Transverse colon (tissue), 4 donors: ENCODE measurements around the gene NADK. TPM values are rescaled to one million over a fixed set of nuclear protein-coding genes. Genes with fewer than 3 reads are reported as not detected.

ENCODE experiments used
- DNase-seq: peaks from one replicate; pipeline ENCODE4 v3.0.0-alpha.2; 2019
- H3K27ac ChIP-seq, 4 donors: fragments of 200-600 bp; sonication (generic); 2 replicates each; pipeline ENCODE4 v1.5.1; 2016 to 2018; ENCODE audit warnings: inconsistent platforms in 4 of 4
- H3K27me3 ChIP-seq: fragments of 200-600 bp; sonication (generic); 2 replicates; pipeline ENCODE4 v1.5.1; 2017; ENCODE audit warnings: inconsistent platforms
- H3K36me3 ChIP-seq, 4 donors: fragments of 200-600 bp; sonication (generic); 2 replicates each; pipeline ENCODE4 v1.5.1; 2017 to 2019; ENCODE audit warnings: inconsistent platforms in 4 of 4
- H3K4me1 ChIP-seq, 4 donors: fragments of 200-600 bp; sonication (generic); 2 replicates each; pipeline ENCODE4 v1.5.1; 2017 to 2020; ENCODE audit warnings: inconsistent platforms in 4 of 4
- H3K4me3 ChIP-seq, 4 donors: fragments of 200-600 bp; sonication (generic); 1 replicate in 1 of 4; 2 replicates in 3 of 4; pipeline versions ENCODE4 v1.5.1 to v1.6.1; 2017 to 2019; ENCODE audit warnings: inconsistent platforms in 4 of 4
- H3K9me3 ChIP-seq, 2 donors: fragments of 200-600 bp; sonication (generic); 2 replicates each; pipeline ENCODE4 v1.5.1; 2017 to 2019; ENCODE audit warnings: inconsistent platforms in 2 of 2
- EP300 ChIP-seq: sonication (generic); formaldehyde crosslinking; IDR thresholded peaks from one replicate; pipeline ENCODE4 v1.6.1; 2017; ENCODE audit warnings: antibody characterized with exemption, low read depth
- POLR2A ChIP-seq: fragments of 450-650 bp; IDR thresholded peaks from one replicate; pipeline ENCODE4 v1.6.1; 2016; ENCODE audit warnings: antibody characterized with exemption, mild to moderate bottlenecking, moderate library complexity
- POLR2AphosphoS5 ChIP-seq, 3 donors: sonication (generic); formaldehyde crosslinking; IDR thresholded peaks; one replicate each; pipeline ENCODE4 v1.6.1; 2016; ENCODE audit warnings: antibody characterized with exemption in 3 of 3
- WGBS, 2 donors: methylation state at CpG; one replicate each; pipeline ENCODE4 v1.1.5; 2018; ENCODE audit warnings: low coverage in 1 of 2; 5-methylcytosine and 5-hydroxymethylcytosine counted together
- in situ Hi-C, 4 donors: fragments of 200-750 bp; cut with MboI; loops; one replicate each; pipeline versions ENCODE4 v1.15.0 to v1.15.1; 2017; ENCODE audit warnings: low sequenced_read_pairs in 3 of 4, low pct_ligation_motif_present in 1 of 4, low pct_unique_long_range_greater_than_20kb in 1 of 4
- intact Hi-C: fragments of 100-400 bp; cut with DNase I; formaldehyde crosslinking; loops from one replicate; pipeline ENCODE4 v1.15.1; 2023; ENCODE audit warnings: low total_unique reads
- total RNA-seq, 4 donors: library from RNA; depleted of rRNA; stranded (reverse); fragments of >200 nt; gene quantifications; one replicate each; pipeline ENCODE4 v1.1.0, GENCODE V29; 2016
- TF ChIP-seq, protein P1 (sequence below), 5 experiments: fragments of 200-600 bp in 3 of 5; fragments of 450-650 bp in 2 of 5; sonication (generic) in 3 of 5; IDR thresholded peaks; 1 replicate in 2 of 5; 2 replicates in 3 of 5; pipeline ENCODE4 v1.5.1; 2016 to 2017; ENCODE audit warnings: antibody characterized with exemption in 5 of 5, inconsistent platforms in 3 of 5, mild to moderate bottlenecking in 2 of 5, moderate library complexity in 1 of 5

Gene NADK
- total RNA-seq, 4 donors from 2014 or later = 129 to 191 (median 152) TPM

DNA sequence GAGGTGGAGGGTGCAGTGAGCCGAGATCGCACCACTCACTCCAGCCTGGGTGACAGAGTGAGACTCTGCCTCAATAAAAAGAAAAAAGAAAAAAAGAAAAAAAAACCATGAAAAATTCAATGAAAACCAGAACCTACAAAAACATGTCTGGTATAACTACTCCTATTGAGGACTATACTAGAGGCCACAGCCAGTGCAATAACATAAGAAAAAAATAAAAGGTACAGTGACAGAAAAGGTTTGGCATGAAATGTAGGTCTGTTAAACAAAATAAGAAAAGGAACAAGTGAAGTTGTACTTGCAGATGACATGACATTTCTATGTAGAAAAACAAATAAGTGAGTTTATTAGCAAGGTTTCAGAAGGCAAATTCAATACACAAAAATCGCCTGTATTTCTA is 8.2 kb downstream of the NADK start:
- Histone ChIP-seq H3K36me3 (peaks cover 0 to 24% (median 10%) of the 10 kb centered on the region in 4 donors), H3K4me3 (no peak overlapping the region), H3K4me1 (peaks cover under 1 to 6% (median 4%) of the 10 kb centered on the region in 4 donors), H3K27ac (no peak overlapping the region), H3K9me3 (peaks cover 4 to 7% of the 10 kb centered on the region in 2 donors), H3K27me3 (no peaks in the 10 kb centered on the region)
- intact Hi-C loops (no loop called here), in situ Hi-C loops (loop anchor here in 1 of 4 donors (25.0 kb wide), 1 partner anchor 117 kb away; the partner anchor contains the start of gene GNB1)
- DNase-seq = no peak
- 86 to 98% methylated on average over 3 of the region's 3 CpGs for WGBS, 2 donors
- TF ChIP-seq EP300 (no peak), POLR2AphosphoS5 (IDR thresholded peaks at IDR 0.05) (no peak), POLR2A (no peak)
- TF ChIP-seq, protein P1, sequence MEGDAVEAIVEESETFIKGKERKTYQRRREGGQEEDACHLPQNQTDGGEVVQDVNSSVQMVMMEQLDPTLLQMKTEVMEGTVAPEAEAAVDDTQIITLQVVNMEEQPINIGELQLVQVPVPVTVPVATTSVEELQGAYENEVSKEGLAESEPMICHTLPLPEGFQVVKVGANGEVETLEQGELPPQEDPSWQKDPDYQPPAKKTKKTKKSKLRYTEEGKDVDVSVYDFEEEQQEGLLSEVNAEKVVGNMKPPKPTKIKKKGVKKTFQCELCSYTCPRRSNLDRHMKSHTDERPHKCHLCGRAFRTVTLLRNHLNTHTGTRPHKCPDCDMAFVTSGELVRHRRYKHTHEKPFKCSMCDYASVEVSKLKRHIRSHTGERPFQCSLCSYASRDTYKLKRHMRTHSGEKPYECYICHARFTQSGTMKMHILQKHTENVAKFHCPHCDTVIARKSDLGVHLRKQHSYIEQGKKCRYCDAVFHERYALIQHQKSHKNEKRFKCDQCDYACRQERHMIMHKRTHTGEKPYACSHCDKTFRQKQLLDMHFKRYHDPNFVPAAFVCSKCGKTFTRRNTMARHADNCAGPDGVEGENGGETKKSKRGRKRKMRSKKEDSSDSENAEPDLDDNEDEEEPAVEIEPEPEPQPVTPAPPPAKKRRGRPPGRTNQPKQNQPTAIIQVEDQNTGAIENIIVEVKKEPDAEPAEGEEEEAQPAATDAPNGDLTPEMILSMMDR (IDR thresholded peaks at IDR 0.05) = no peak

DNA sequence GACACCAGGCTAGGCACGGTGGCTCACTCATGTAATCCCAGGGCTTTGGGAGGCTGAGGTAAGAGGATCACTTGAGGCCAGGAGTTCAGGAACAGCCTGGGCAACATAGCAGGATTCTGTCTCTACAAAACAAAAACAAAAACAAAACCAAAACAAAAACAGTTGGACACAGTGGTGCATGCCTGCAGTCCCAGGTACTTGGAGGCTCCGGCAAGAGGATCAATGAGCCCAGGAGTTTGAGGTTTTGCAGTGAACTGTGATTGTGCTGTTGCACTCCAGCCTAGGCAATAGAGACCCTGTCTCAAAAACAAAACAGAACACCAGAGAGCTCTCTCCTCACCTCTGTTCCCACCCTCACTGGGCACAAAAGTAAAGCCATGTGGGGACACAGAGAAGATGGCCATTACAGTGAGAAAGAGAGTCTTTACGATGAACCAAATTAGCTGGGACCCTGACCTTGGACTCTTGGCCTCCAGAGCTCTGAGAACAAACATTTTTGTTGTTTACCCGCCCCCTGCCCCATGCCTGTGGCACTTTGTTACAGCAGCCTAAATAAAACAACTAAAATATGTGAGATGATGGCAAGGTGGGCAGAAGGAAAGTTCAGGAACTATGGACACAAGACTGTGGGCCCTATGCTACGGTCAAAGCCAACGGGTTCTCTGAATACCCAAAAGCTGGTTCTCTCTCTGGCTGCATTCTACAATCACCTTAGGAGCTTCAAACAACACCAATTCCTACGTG is 9.8 kb downstream of the NADK start:
- no peaks in the 10 kb centered on the region for H3K27me3 ChIP-seq
- 91 to 98% methylated on average over 6 to 7 of the region's 7 CpGs for WGBS, 2 donors
- peaks cover 4 to 7% of the 10 kb centered on the region in 2 donors for H3K9me3 ChIP-seq
- peaks cover 0 to 24% (median 10%) of the 10 kb centered on the region in 4 donors for H3K36me3 ChIP-seq
- intact Hi-C loops = no loop called here
- no peak for TF ChIP-seq POLR2A
- TF ChIP-seq EP300 = no peak
- TF ChIP-seq POLR2AphosphoS5 (IDR thresholded peaks at IDR 0.05) = no peak
- TF ChIP-seq, protein P1 (IDR thresholded peaks at IDR 0.05) = no peak
- no peak overlapping the region for H3K27ac ChIP-seq
- in situ Hi-C loops = loop anchor here in 1 of 4 donors (25.0 kb wide), 1 partner anchor 119 kb away; the partner anchor contains the start of gene GNB1
- DNase-seq = no peak
- no peaks in the 10 kb centered on the region for H3K4me1 ChIP-seq
- no peak overlapping the region for H3K4me3 ChIP-seq

DNA sequence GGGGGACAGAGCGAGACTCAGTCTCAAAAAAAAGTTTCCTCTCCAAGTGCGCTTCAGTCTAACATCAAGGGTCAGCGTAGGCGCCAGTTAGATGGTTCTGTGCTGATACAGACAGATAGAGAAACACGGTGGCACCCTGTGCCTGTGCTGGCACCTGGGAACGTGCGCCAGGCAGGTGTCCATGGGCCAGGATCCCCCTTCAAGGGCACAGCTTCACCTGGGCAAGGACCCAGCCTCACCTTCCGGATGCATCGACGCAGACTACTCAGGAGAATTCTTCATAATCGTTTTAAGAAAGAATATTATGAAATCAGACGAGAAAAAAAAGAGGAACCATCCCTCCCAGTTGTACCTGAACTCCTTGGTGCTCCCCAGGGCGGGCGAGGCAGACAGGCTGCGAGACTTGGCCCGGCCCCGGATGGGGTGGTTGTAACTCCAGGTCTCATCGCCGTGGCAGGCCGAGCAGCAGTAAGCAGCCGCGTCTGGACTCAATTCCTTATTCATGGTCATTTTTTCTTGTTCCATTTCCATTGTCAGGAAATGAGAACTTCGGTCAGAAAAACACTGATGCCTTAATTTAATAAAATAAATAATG is 13.3 kb downstream of the NADK start:
- peaks cover 0 to under 1% (median 0%) of the 10 kb centered on the region in 4 donors for H3K4me1 ChIP-seq
- H3K27ac ChIP-seq = no peak overlapping the region
- TF ChIP-seq EP300 = no peak
- no peak for TF ChIP-seq POLR2A
- TF ChIP-seq POLR2AphosphoS5 (IDR thresholded peaks at IDR 0.05) = no peak
- TF ChIP-seq, protein P1 (IDR thresholded peaks at IDR 0.05) = no peak
- no peaks in the 10 kb centered on the region for H3K27me3 ChIP-seq
- H3K9me3 ChIP-seq = no peaks in the 10 kb centered on the region
- peaks cover 0 to 25% (median 7%) of the 10 kb centered on the region in 4 donors for H3K36me3 ChIP-seq
- in situ Hi-C loops (loop anchor here in 1 of 4 donors (25.0 kb wide), 1 partner anchor 122 kb away; the partner anchor contains the start of gene GNB1), intact Hi-C loops (no loop called here)
- DNase-seq = no peak
- WGBS, 2 donors = 89 to 92% methylated on average over 15 to 23 of the region's 23 CpGs
- H3K4me3 ChIP-seq = no peak overlapping the region
